NCI-H82 treated with DMSO at 0.1 percent for 48 hours (cell line): Measurements from ENCODE around the gene TPST1.

Source experiments
- DNase-seq: peaks from one replicate; lab custom pipeline; 2025; ENCODE audit not compliant: unreplicated experiment; lab: John Stamatoyannopoulos, UW

Gene TPST1

GRCh38 chr7:66281678-66282590, 76.8 kb downstream of the TPST1 start:
- DNase-seq: no peak

DNA sequence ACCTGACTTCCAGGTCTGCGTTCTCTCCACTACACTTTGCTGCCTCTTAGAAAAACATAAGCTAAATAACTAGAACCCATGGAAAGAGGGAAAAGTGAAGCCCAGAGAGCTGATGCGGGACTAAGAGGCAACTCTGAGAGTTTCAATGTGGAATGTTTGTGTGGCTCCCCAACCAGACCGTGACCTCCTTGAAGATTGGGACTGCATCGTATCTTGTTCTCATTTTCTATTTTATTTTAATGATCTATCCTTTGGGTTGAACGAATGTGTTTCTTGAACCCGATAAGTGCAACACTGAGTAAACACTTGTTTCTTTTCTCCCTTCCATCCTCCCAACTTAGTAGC, 77.4 kb downstream of the TPST1 start:
- no peak for DNase-seq

- no peak for DNase-seq
Measured at GRCh38 chr7:66283003-66283920, 78.1 kb downstream of the TPST1 start.

DNA sequence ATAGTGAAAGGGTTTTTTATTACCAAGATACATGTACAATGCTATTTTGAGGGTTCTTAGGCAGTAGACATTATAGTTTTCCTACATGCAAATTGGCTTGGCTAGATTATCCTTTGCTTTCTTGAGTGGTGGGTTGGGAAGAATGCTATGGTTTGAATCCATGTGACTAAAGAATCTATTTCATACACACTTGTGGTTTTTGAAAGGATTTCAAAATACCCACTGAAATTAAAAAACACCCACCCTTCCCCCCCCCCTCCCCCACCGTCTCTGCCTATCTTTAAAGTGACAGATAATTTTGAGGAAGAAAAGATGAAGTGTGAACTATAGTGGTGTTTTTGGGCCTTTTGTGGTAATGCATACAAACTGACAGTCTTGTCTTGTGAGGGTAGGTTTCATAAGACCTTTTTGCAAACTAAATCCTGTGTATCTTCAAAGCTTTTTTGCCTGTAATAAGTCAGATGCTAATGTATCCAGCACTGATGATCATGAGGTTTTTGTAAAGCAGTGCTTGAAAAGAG, 90.9 kb downstream of the TPST1 start:
- no peak for DNase-seq

GRCh38 chr7:66296557-66296956, 91.4 kb downstream of the TPST1 start:
- no peak for DNase-seq

- DNase-seq: peak; percentile 32
Measured at GRCh38 chr7:66297579-66297978, 92.4 kb downstream of the TPST1 start.

- DNase-seq: peak; percentile 11
Measured at GRCh38 chr7:66301249-66301648, 96.1 kb downstream of the TPST1 start.

DNA sequence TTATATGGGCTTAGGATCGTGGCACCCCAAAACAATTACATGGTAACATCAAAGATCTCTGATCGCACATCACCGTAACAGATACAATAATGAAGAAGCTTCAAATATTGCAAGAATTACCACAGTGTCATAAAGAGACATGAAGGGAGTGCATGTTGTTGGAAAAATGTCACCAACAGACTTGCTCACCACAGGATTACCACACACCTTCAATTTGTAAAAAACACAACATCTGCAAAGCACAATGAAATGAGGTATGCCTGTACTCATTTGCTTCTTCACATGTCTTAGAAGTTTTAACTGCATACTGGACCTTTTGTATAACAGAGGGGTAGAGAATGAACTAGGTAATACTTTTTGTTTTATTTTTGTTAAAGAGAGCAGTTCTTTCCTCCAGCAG, 96.6 kb downstream of the TPST1 start:
- DNase-seq: no peak

GRCh38 chr7:66303454-66304155, 98.5 kb downstream of the TPST1 start:
- no peak for DNase-seq

DNA sequence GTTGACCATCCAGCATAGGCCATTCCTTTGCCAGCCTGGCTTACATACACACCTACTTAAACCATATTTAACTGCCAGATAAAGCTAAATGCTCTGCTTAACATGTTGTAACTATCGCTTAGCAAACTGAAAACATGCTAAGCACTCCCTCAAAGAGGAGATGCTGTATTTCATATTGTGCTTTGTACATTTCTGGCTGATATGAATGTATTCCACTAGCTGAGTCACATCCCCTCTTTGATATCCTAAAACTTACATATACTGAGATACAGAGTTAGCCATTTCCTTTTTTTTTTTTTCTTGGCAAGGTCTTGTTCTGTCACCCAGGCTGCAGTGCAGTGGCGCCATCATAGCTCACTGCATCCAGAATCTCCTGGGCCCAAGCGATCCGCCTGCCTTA, 99.4 kb downstream of the TPST1 start:
- DNase-seq: no peak

GRCh38 chr7:66306243-66306642, 101.1 kb downstream of the TPST1 start:
- no peak for DNase-seq

DNA sequence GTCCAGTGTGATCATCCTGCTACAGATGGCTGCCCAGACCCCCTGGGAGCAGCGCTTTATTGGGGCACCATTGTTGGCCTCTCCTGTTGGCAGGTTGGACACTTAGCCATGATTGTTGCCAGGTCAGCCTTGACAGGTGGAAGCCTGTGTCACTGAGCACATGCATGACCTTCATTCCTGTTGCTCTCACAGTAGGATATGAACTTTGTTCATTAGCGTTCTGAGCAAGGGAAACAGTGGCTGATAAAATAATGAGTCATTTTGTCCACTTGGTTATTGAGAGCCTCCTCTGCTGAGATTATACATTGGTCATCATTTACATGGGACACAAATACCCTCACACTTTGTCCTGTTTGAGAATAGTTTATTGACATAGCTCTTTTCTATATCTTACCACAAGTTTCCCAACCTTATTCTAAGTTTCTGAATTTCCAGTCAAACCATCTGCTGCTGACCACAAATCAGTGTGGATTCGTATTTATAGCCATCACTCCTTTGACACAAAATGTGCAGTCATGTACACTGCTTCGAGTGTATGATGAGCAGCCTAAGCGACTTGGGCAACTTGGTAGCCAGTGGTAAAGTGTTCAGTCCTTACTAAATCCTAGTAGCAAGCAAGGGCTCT, 102.6 kb downstream of the TPST1 start:
- DNase-seq: no peak

- DNase-seq: no peak
Measured at GRCh38 chr7:66308411-66308810, 103.3 kb downstream of the TPST1 start.

GRCh38 chr7:66310620-66311019, 105.5 kb downstream of the TPST1 start:
- DNase-seq: no peak

DNA sequence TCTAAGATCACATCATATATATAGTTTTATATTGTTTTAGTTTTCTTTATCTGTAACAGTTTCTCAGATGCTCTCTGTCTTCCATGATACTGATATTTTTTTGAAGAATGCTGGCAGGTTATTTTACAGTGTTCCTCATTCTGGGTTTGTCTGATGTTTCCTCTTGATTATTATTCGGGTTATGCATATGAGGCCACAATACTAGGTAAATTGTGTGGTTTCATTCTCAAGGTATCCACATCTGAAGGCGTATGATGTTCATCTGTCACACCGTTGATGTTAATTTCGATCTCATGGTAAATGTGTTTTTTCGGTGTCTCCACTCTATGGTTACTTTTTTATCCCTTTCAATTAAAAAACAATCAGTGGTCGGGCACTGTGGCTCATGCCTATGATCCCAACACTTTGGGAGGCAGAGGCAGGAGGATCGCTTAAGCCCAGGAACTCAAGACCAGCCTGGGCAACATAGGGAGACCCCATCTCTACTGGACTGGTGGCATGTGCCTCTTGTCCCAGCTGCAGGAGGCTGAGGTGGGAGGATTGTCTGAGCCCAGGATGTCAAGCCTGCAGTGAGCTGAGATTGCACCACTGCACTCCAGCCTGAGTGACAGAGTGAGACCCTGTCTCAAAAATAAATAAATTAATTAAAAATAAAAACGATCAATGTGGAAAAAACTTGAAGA, 108.9 kb downstream of the TPST1 start:
- no peak for DNase-seq

- no peak for DNase-seq
Measured at GRCh38 chr7:66315192-66315591, 110.1 kb downstream of the TPST1 start.

- no peak for DNase-seq
Measured at GRCh38 chr7:66319407-66319979, 114.4 kb downstream of the TPST1 start.

DNA sequence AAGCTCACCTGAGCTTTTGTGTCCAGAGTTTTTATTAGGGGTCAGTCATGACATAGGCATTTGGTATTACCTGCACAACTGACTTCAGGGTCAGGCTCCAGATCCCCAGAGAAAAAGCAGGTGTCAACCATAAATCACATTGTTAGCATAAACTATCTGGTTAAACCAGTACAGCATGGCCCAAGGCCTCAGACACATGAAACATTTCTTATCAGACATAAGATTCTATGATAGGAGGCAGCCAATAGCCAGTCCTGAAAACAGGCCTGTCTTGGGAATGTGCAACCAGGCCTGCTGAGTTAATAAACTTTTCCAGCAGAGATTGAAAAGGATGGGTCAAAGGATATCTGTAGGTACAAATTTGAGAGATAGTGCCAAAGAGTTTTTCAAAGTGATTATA, 116.1 kb downstream of the TPST1 start:
- DNase-seq: no peak

DNA sequence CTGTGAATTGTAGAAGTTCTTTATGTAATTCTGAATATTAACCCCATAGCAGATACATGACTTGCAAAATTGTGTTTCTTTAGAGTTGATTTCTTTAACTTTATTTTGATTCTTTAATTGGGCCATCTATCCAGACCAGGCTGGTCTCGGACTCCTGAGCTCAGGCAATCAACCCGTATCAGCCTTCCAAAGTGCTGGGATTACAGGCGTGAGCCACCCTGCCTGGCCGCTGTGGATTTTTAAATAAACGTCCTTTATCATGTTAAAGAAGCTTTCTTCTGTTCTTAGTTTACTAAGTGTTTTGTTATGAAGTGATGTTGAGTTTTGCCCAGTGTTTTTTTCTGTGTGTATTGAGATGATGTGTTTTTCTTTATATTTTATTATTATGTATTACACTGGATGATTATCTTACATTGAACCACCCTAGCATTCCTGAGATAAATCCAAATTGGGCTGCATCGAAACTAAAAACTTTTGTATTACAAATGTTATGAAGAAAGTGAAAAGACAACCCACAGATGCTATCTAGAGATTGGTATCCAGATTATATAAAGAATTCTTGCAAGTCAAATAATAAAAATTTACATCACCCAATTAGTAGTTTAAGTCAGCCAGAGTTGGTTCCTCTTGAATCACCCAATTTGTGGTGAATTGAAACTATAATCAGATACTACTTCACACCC, 118.1 kb downstream of the TPST1 start:
- no peak for DNase-seq
